Activated CD4-positive, alpha-beta T cell treated with anti-CD3 and anti-CD28 coated beads, Interleukin-2, amount 10 ng/mL, durations not matched to agents 7 days and 5 days (primary cell): ENCODE results near the gene HUS1B. TPM values are rescaled to one million over a fixed set of nuclear protein-coding genes. Genes with fewer than 3 reads are reported as not detected.

Source experiments
- CTCF ChIA-PET: fragments of 350-600 bp; sonication (Branson Sonifier 250); formaldehyde crosslinking; loops from one replicate; lab custom pipeline; 2021; ENCODE audit warnings: antibody characterized with exemption; lab: Charles Lee
- POLR2A ChIA-PET: fragments of 350-600 bp; sonication (Branson Sonifier 250); formaldehyde crosslinking; loops from one replicate; lab custom pipeline; 2021; ENCODE audit warnings: antibody characterized with exemption; lab: Charles Lee
- DNase-seq: peaks from one replicate; pipeline ENCODE4 v3.0.0-alpha.2; 2020
- H3K27ac Mint-ChIP-seq: one replicate; pipeline ENCODE4 v1.8.0; 2021; ENCODE audit warnings: mild to moderate bottlenecking, moderate library complexity, mixed read lengths
- H3K27me3 Mint-ChIP-seq: one replicate; pipeline ENCODE4 v1.8.0; 2021; ENCODE audit warnings: mixed read lengths
- H3K36me3 Mint-ChIP-seq: one replicate; pipeline ENCODE4 v1.8.0; 2021; ENCODE audit warnings: low read depth, mixed read lengths
- H3K4me1 Mint-ChIP-seq: one replicate; pipeline ENCODE4 v1.8.0; 2021; ENCODE audit warnings: mixed read lengths
- H3K4me3 Mint-ChIP-seq: one replicate; pipeline ENCODE4 v1.8.0; 2021; ENCODE audit warnings: mild to moderate bottlenecking, moderate library complexity, mixed read lengths
- H3K9me3 Mint-ChIP-seq: one replicate; pipeline ENCODE4 v1.8.0; 2021; ENCODE audit warnings: mixed read lengths
- total RNA-seq, 2 experiments: library from RNA; stranded (reverse); gene quantifications; one replicate each; pipeline ENCODE4 v1.2.3, GENCODE V29; 2021

The HUS1B gene
- total RNA-seq, 2 experiments from 2014 or later: 1.5 to 1.6 TPM

- Mint-ChIP-seq H3K4me1 (peaks cover 7% of the 10 kb centered on the region), H3K36me3 (peaks cover 25% of the 10 kb centered on the region), H3K27me3 (no peaks in the 10 kb centered on the region), H3K9me3 (peaks cover 8% of the 10 kb centered on the region), H3K27ac (no peak overlapping the region), H3K4me3 (no peak overlapping the region)
- ChIA-PET POLR2A (interaction anchor here (0.6 kb wide), 1 partner anchor 484 kb away, joined by 3 read pairs; no protein-coding TSS in a partner anchor), CTCF (interaction anchor here (1.2 kb wide), 1 partner anchor 243 kb away, joined by 4 read pairs; no protein-coding TSS in a partner anchor)
- no peak for DNase-seq
These were observed 15.5 kb downstream of the HUS1B start for GRCh38 chr6:641225-641985.

- no peaks in the 10 kb centered on the region for H3K27me3 Mint-ChIP-seq
- ChIA-PET CTCF (interaction anchor here (0.6 to 1.3 kb wide), 3 partner anchors 18 to 92 kb away, joined by 3 to 4 read pairs (median 3); no protein-coding TSS in a partner anchor), POLR2A (no interaction called here)
- no peaks in the 10 kb centered on the region for H3K9me3 Mint-ChIP-seq
- no peak overlapping the region for H3K27ac Mint-ChIP-seq
- H3K36me3 Mint-ChIP-seq: peaks cover 28% of the 10 kb centered on the region
- H3K4me3 Mint-ChIP-seq: no peak overlapping the region
- no peaks in the 10 kb centered on the region for H3K4me1 Mint-ChIP-seq
- DNase-seq: no peak
These were observed 20.4 kb downstream of the HUS1B start for GRCh38 chr6:636488-636887.

- ChIA-PET CTCF (no interaction called here), POLR2A (no interaction called here)
- H3K36me3 Mint-ChIP-seq: peaks cover 26% of the 10 kb centered on the region
These were observed 21.7 kb downstream of the HUS1B start for GRCh38 chr6:635233-635632.

GRCh38 chr6:633611-634010 is 23.3 kb downstream of the HUS1B start:
- ChIA-PET POLR2A (no interaction called here), CTCF (no interaction called here)
- peaks cover 11% of the 10 kb centered on the region for H3K4me1 Mint-ChIP-seq
- no peak overlapping the region for H3K27ac Mint-ChIP-seq
- H3K9me3 Mint-ChIP-seq: no peaks in the 10 kb centered on the region
- peaks cover 32% of the 10 kb centered on the region for H3K36me3 Mint-ChIP-seq
- no peak for DNase-seq
- H3K4me3 Mint-ChIP-seq: no peak overlapping the region
- no peaks in the 10 kb centered on the region for H3K27me3 Mint-ChIP-seq

More at GRCh38 chr6:635233-635632, 21.7 kb downstream of the HUS1B start:
- no peak for DNase-seq
- no peak overlapping the region for H3K4me3 Mint-ChIP-seq
- no peaks in the 10 kb centered on the region for H3K27me3 Mint-ChIP-seq
- H3K4me1 Mint-ChIP-seq: no peaks in the 10 kb centered on the region
- H3K27ac Mint-ChIP-seq: no peak overlapping the region
- no peaks in the 10 kb centered on the region for H3K9me3 Mint-ChIP-seq

GRCh38 chr6:628766-629165 is 28.1 kb downstream of the HUS1B start:
- Mint-ChIP-seq H3K27me3 (no peaks in the 10 kb centered on the region), H3K4me1 (peaks cover 26% of the 10 kb centered on the region), H3K9me3 (no peaks in the 10 kb centered on the region), H3K27ac (peak overlapping the region; percentile 3), H3K4me3 (no peak overlapping the region), H3K36me3 (peaks cover 21% of the 10 kb centered on the region)
- DNase-seq: no peak
- ChIA-PET CTCF (no interaction called here), POLR2A (interaction anchor here (0.6 kb wide), 1 partner anchor 24 kb away, joined by 4 read pairs; no protein-coding TSS in a partner anchor)

- peaks cover 26% of the 10 kb centered on the region for H3K4me1 Mint-ChIP-seq
- no peak for DNase-seq
- no peak overlapping the region for H3K4me3 Mint-ChIP-seq
- H3K9me3 Mint-ChIP-seq: no peaks in the 10 kb centered on the region
- CTCF ChIA-PET: no interaction called here
- no peak overlapping the region for H3K27ac Mint-ChIP-seq
- H3K36me3 Mint-ChIP-seq: peaks cover 24% of the 10 kb centered on the region
- H3K27me3 Mint-ChIP-seq: no peaks in the 10 kb centered on the region
- POLR2A ChIA-PET: no interaction called here
These were observed 30.7 kb downstream of the HUS1B start for GRCh38 chr6:626236-626635.

- no peak for DNase-seq
- Mint-ChIP-seq H3K4me1 (peaks cover 26% of the 10 kb centered on the region), H3K36me3 (peaks cover 22% of the 10 kb centered on the region), H3K4me3 (no peak overlapping the region), H3K27me3 (no peaks in the 10 kb centered on the region), H3K27ac (no peak overlapping the region), H3K9me3 (no peaks in the 10 kb centered on the region)
- ChIA-PET CTCF (no interaction called here), POLR2A (no interaction called here)
These were observed 31.9 kb downstream of the HUS1B start for GRCh38 chr6:624979-625378.

GRCh38 chr6:622462-622861 is 34.4 kb downstream of the HUS1B start:
- POLR2A ChIA-PET: no interaction called here
- Mint-ChIP-seq H3K27ac (no peak overlapping the region), H3K36me3 (peaks cover 12% of the 10 kb centered on the region), H3K9me3 (no peaks in the 10 kb centered on the region), H3K4me1 (peaks cover 8% of the 10 kb centered on the region), H3K4me3 (no peak overlapping the region), H3K27me3 (no peaks in the 10 kb centered on the region)
- no peak for DNase-seq
- CTCF ChIA-PET: no interaction called here

GRCh38 chr6:621931-622330 is 35.0 kb downstream of the HUS1B start:
- no peaks in the 10 kb centered on the region for H3K9me3 Mint-ChIP-seq
- H3K27me3 Mint-ChIP-seq: no peaks in the 10 kb centered on the region
- ChIA-PET CTCF (interaction anchor here (1.3 kb wide), 1 partner anchor 31 kb away, joined by 3 read pairs; no protein-coding TSS in a partner anchor), POLR2A (no interaction called here)
- no peak overlapping the region for H3K27ac Mint-ChIP-seq
- H3K4me1 Mint-ChIP-seq: peaks cover 6% of the 10 kb centered on the region
- DNase-seq: no peak
- H3K4me3 Mint-ChIP-seq: no peak overlapping the region
- peaks cover 17% of the 10 kb centered on the region for H3K36me3 Mint-ChIP-seq

- DNase-seq: no peak
- Mint-ChIP-seq H3K4me1 (peaks cover 5% of the 10 kb centered on the region), H3K36me3 (peaks cover 19% of the 10 kb centered on the region), H3K4me3 (no peak overlapping the region), H3K27ac (no peak overlapping the region), H3K9me3 (no peaks in the 10 kb centered on the region), H3K27me3 (no peaks in the 10 kb centered on the region)
- ChIA-PET POLR2A (no interaction called here), CTCF (interaction anchor here (1.1 to 1.3 kb wide), 2 partner anchors 30 to 243 kb away, joined by 3 read pairs; no protein-coding TSS in a partner anchor)
These were observed 36.0 kb downstream of the HUS1B start for GRCh38 chr6:620950-621349.

GRCh38 chr6:620166-620565 is 36.7 kb downstream of the HUS1B start:
- DNase-seq: no peak
- peaks cover 24% of the 10 kb centered on the region for H3K36me3 Mint-ChIP-seq
- H3K27ac Mint-ChIP-seq: no peak overlapping the region
- no peak overlapping the region for H3K4me3 Mint-ChIP-seq
- CTCF ChIA-PET: interaction anchor here (1.1 kb wide), 1 partner anchor 244 kb away, joined by 3 read pairs; no protein-coding TSS in a partner anchor
- POLR2A ChIA-PET: no interaction called here
- H3K27me3 Mint-ChIP-seq: no peaks in the 10 kb centered on the region
- H3K4me1 Mint-ChIP-seq: peaks cover 5% of the 10 kb centered on the region
- no peaks in the 10 kb centered on the region for H3K9me3 Mint-ChIP-seq

- H3K27ac Mint-ChIP-seq: no peak overlapping the region
- no peaks in the 10 kb centered on the region for H3K9me3 Mint-ChIP-seq
- no peaks in the 10 kb centered on the region for H3K27me3 Mint-ChIP-seq
- H3K36me3 Mint-ChIP-seq: peaks cover 26% of the 10 kb centered on the region
- DNase-seq: no peak
- peaks cover 5% of the 10 kb centered on the region for H3K4me1 Mint-ChIP-seq
- ChIA-PET CTCF (interaction anchor here (1.0 to 1.4 kb wide), 4 partner anchors 19 to 33 kb away, joined by 3 to 4 read pairs (median 3); no protein-coding TSS in a partner anchor), POLR2A (no interaction called here)
- H3K4me3 Mint-ChIP-seq: no peak overlapping the region
These were observed 39.3 kb downstream of the HUS1B start for GRCh38 chr6:617456-618100.

- no peak for DNase-seq
- H3K9me3 Mint-ChIP-seq: no peaks in the 10 kb centered on the region
- ChIA-PET POLR2A (no interaction called here), CTCF (no interaction called here)
- H3K36me3 Mint-ChIP-seq: peaks cover 31% of the 10 kb centered on the region
- H3K27me3 Mint-ChIP-seq: no peaks in the 10 kb centered on the region
- H3K4me3 Mint-ChIP-seq: no peak overlapping the region
- no peak overlapping the region for H3K27ac Mint-ChIP-seq
- peaks cover 15% of the 10 kb centered on the region for H3K4me1 Mint-ChIP-seq
These were observed 42.9 kb downstream of the HUS1B start for GRCh38 chr6:613981-614380.
